ENCODE results near the gene TRIM58.

DNA sequence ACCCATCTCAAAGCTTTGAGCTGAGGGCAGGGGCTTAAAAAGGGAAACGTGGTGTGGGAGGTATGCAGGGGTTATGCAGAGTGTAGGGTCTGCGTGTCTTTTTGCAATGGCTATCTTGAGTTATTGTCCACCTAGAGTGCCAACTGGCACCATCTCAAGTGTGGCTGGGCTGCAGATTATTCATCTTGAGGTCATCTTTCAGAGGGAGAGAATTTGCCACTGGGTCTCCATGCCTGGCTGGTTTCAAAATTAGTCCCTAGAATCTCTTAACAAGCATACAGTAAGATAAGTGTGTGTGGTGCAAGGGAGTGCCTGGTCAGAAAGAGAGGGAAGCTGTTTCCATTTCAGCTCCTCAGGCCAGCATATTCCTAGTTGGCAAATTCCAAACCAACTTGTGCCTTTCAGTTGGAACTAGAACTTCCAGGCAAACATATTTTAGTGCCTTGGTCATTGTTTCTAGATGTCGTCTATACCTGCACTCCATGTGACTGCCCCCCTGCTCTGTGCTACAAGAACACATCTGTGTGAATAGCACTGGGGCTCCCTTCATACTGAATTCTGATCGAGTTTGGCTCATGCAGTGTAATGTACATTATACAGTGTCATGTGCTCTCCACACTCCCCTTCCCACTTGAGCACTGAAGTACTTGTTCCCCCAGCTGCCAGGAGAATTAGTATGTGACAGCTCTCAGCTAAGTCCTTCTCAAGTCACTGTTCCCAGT, 58.1 kb downstream of the TRIM58 start:
- TF ChIP-seq, protein P1, sequence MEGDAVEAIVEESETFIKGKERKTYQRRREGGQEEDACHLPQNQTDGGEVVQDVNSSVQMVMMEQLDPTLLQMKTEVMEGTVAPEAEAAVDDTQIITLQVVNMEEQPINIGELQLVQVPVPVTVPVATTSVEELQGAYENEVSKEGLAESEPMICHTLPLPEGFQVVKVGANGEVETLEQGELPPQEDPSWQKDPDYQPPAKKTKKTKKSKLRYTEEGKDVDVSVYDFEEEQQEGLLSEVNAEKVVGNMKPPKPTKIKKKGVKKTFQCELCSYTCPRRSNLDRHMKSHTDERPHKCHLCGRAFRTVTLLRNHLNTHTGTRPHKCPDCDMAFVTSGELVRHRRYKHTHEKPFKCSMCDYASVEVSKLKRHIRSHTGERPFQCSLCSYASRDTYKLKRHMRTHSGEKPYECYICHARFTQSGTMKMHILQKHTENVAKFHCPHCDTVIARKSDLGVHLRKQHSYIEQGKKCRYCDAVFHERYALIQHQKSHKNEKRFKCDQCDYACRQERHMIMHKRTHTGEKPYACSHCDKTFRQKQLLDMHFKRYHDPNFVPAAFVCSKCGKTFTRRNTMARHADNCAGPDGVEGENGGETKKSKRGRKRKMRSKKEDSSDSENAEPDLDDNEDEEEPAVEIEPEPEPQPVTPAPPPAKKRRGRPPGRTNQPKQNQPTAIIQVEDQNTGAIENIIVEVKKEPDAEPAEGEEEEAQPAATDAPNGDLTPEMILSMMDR (IDR thresholded peaks at IDR 0.05) = no peak
- no peak for TF ChIP-seq POLR2A (IDR thresholded peaks at IDR 0.05)

Measured in prostate gland (tissue), 2 donors.